GM18520 (cell line): ENCODE measurements around the gene DOCK9.
"Not testable (repeated sequence)": the region's sequence is repeated elsewhere in the genome, so short reads cannot be mapped to it uniquely, and the experiment has no call there.

Experiments used
- ATAC-seq: cut with Tn5 transposase; IDR thresholded peaks from one replicate; pipeline ENCODE4 v1.9.1; 2021; ENCODE audit not compliant: unreplicated experiment

DOCK9 gene

GRCh38 chr13:98778749-98779148 is 199.1 kb downstream of the DOCK9 start:
- no peak for ATAC-seq

- ATAC-seq, result no peak
These were observed 201.2 kb downstream of the DOCK9 start for GRCh38 chr13:98776644-98777043.

GRCh38 chr13:98775844-98776598 is 201.8 kb downstream of the DOCK9 start:
- no peak for ATAC-seq

- no peak for ATAC-seq
These were observed 202.5 kb downstream of the DOCK9 start for GRCh38 chr13:98775386-98775785.

GRCh38 chr13:98774776-98775175 is 203.1 kb downstream of the DOCK9 start:
- no peak for ATAC-seq

GRCh38 chr13:98773921-98774320 is 203.9 kb downstream of the DOCK9 start:
- no peak for ATAC-seq

GRCh38 chr13:98772794-98773452 is 204.9 kb downstream of the DOCK9 start:
- ATAC-seq, result no peak

GRCh38 chr13:98771838-98772611 is 205.8 kb downstream of the DOCK9 start:
- no peak for ATAC-seq

GRCh38 chr13:98769736-98770135 is 208.1 kb downstream of the DOCK9 start:
- no peak for ATAC-seq

- no peak for ATAC-seq
These were observed 209.3 kb downstream of the DOCK9 start for GRCh38 chr13:98768522-98768921.

- ATAC-seq, result no peak
These were observed 211.2 kb downstream of the DOCK9 start for GRCh38 chr13:98766697-98767096.

GRCh38 chr13:98765996-98766519 is 211.8 kb downstream of the DOCK9 start:
- ATAC-seq, result no peak

GRCh38 chr13:98761986-98762616 is 215.8 kb downstream of the DOCK9 start:
- no peak for ATAC-seq

GRCh38 chr13:98761126-98761985 is 216.5 kb downstream of the DOCK9 start:
- no peak for ATAC-seq

- no peak for ATAC-seq
These were observed 222.1 kb downstream of the DOCK9 start for GRCh38 chr13:98755729-98756128.

GRCh38 chr13:98755116-98755515 is 222.7 kb downstream of the DOCK9 start:
- ATAC-seq, result no peak

GRCh38 chr13:98754468-98754867 is 223.4 kb downstream of the DOCK9 start:
- not testable (repeated sequence) for ATAC-seq

GRCh38 chr13:98752467-98753290 is 225.2 kb downstream of the DOCK9 start, which contains the start of gene SLC15A1:
Gene SLC15A1 (minus strand): TSS chr13:98752672. CDS start chr13:98752598, 74 bp downstream.
- ATAC-seq, result no peak

- ATAC-seq, result no peak
These were observed 225.9 kb downstream of the DOCK9 start for GRCh38 chr13:98751861-98752466.
